Measurements from ENCODE around the gene ANO10. TPM values are rescaled to one million over a fixed set of nuclear protein-coding genes. Genes with fewer than 3 reads are reported as not detected.

ANO10 gene
- total and polyA plus RNA-seq, 8 donors: 3.6 to 202 (median 12.5) TPM

DNA sequence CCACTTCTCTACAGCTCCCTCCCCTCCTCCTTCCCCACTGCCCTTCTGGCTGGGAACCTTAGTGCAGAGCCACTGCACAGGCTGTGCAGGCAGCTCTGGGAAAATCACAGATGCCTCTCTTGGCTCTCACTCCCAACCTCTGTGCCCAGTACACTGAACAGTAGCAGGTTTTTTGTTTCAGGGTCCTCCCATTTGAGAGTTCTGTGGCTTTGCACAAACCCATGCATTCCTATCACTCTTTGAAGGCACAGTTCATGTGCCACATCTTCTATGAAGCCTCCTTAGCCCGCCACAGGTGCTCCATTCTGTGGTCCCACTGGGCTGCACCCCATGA is 231.6 kb downstream of the ANO10 start:
- H3K9me3 ChIP-seq: no peaks in the 10 kb centered on the region
- intact Hi-C loops (cut with DNase I; ENCODE audit: low total_unique reads): no loop called here
- 80 to 100% (median 91%) methylated on average over 1 of the region's 1 CpG for WGBS, 5 donors
- no peak overlapping the region for H3K4me3 ChIP-seq
- peak overlapping the region; percentile 34 to 85 (median 67) for H3K27ac ChIP-seq
- H3K4me1 ChIP-seq: peaks cover 7 to 28% (median 19%) of the 10 kb centered on the region in 4 donors
- no peak for DNase-seq
- TF ChIP-seq, protein P1, sequence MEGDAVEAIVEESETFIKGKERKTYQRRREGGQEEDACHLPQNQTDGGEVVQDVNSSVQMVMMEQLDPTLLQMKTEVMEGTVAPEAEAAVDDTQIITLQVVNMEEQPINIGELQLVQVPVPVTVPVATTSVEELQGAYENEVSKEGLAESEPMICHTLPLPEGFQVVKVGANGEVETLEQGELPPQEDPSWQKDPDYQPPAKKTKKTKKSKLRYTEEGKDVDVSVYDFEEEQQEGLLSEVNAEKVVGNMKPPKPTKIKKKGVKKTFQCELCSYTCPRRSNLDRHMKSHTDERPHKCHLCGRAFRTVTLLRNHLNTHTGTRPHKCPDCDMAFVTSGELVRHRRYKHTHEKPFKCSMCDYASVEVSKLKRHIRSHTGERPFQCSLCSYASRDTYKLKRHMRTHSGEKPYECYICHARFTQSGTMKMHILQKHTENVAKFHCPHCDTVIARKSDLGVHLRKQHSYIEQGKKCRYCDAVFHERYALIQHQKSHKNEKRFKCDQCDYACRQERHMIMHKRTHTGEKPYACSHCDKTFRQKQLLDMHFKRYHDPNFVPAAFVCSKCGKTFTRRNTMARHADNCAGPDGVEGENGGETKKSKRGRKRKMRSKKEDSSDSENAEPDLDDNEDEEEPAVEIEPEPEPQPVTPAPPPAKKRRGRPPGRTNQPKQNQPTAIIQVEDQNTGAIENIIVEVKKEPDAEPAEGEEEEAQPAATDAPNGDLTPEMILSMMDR (IDR thresholded peaks at IDR 0.05): no peak
- no peak for TF ChIP-seq POLR2AphosphoS5 (IDR thresholded peaks at IDR 0.05)
- TF ChIP-seq EP300 (IDR thresholded peaks at IDR 0.05): no peak
- TF ChIP-seq POLR2A (IDR thresholded peaks at IDR 0.05): no peak
- no peaks in the 10 kb centered on the region for H3K36me3 ChIP-seq
- no peaks in the 10 kb centered on the region for H3K27me3 ChIP-seq

DNA sequence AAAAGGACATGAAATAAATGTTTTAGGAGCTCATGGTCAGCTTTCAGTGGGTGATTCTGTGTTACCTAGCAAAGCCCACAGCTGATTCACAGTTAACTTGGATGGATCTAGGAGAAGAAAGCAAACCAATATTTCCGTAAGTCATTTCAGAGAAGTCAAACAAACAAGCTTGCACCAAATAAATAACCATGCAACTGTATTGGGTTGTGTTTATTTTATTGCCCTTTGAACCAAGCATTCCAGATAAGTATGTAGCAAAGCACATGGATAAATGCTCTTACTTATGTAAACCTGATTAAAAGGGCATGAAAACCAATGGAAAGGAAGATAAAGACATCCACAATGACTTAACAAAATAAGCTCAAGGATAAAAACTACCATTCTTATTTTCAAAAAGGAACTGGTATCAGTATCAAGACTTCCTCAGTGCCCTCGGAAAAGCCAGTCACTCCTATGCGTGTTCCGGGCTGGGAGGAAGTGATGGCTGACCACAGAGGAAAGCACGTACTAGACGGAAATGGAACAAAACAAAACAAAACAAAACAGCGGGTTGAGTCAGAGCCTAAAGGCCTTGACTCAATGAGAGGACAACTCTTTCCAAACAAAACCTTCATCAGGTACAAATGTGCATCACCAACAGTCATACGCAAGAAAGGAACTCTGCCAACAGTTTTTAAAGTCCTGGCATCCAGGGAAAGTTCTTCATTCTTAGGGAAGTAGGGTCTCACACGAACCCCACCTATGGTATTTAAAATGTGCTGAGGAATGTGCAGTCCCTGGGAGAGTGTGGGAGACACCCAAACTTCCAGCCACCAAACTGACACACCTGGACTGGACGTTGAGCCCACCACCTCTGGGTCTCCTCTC is 232.2 kb downstream of the ANO10 start:
- TF ChIP-seq POLR2AphosphoS5 (IDR thresholded peaks at IDR 0.05): peak; percentile 9 to 71 (median 57)
- TF ChIP-seq, protein P1 (IDR thresholded peaks at IDR 0.05): no peak
- peak; percentile 57 to 76 for DNase-seq
- Histone ChIP-seq H3K9me3 (no peaks in the 10 kb centered on the region), H3K27me3 (no peaks in the 10 kb centered on the region), H3K36me3 (no peaks in the 10 kb centered on the region), H3K4me3 (no peak overlapping the region), H3K4me1 (peaks cover 7 to 27% (median 19%) of the 10 kb centered on the region in 4 donors), H3K27ac (peak overlapping the region; percentile 34 to 85 (median 67))
- WGBS, 5 donors: 45 to 60% (median 52%) methylated on average over 10 of the region's 10 CpGs
- intact Hi-C loops (cut with DNase I; ENCODE audit: low total_unique reads): no loop called here

DNA sequence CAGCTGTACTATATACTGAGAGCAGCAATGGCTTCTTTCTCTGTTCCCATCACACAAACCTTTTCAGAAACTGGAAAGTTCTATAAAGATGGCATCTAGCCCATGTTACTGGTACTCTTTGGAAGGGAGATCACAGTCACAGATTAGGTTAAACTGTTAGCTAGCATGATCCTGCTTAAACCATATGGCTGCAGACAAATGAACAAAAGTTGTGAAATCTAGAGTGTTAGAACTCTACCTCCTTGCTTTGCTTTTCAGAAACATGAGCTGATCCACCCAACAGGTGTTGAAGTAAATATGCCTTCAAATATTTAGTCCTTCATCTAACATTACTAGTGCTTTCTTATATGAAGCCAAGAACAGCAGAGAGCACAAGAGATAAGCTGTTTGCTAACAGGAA is 232.9 kb downstream of the ANO10 start:
- DNase-seq: no peak

DNA sequence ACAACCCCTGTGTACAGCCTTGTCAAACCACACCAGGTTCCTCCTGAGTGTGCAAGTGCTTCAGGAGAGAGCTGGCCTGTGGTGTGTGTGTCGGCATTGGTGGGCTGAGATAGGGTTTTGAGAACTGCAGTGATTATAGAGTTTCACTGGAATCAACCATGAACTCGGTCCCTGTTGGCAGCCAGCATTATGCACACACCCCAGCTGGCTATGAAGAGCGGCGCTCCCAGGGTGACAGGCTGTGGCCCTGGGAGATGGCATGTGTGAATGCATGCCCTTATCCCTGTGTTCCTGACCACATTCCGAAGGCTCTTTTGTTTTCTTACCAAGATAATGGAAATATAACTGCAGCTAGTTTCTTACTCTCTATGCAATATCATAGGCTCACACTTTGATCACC is 233.6 kb downstream of the ANO10 start:
- peak overlapping the region in 1 of 5 donors; percentile 85 for H3K27ac ChIP-seq
- H3K27me3 ChIP-seq: no peaks in the 10 kb centered on the region
- TF ChIP-seq, protein P1 (IDR thresholded peaks at IDR 0.05): no peak
- TF ChIP-seq EP300 (IDR thresholded peaks at IDR 0.05) (no peak), POLR2AphosphoS5 (IDR thresholded peaks at IDR 0.05) (no peak), POLR2A (IDR thresholded peaks at IDR 0.05) (no peak)
- DNase-seq: no peak
- no peaks in the 10 kb centered on the region for H3K36me3 ChIP-seq
- intact Hi-C loops (cut with DNase I; ENCODE audit: low total_unique reads): no loop called here
- 73 to 89% (median 80%) methylated on average over 5 of the region's 5 CpGs for WGBS, 5 donors
- no peaks in the 10 kb centered on the region for H3K9me3 ChIP-seq
- peaks cover 7 to 25% (median 18%) of the 10 kb centered on the region in 4 donors for H3K4me1 ChIP-seq
- H3K4me3 ChIP-seq: no peak overlapping the region

More for the DNA sequence above, 232.9 kb downstream of the ANO10 start:
- TF ChIP-seq POLR2A (IDR thresholded peaks at IDR 0.05) (no peak), EP300 (IDR thresholded peaks at IDR 0.05) (no peak), POLR2AphosphoS5 (IDR thresholded peaks at IDR 0.05) (no peak)
- TF ChIP-seq, protein P1 (IDR thresholded peaks at IDR 0.05): no peak
- peak overlapping the region in 4 of 5 donors; percentile 67 to 85 (median 68) for H3K27ac ChIP-seq
- no peak overlapping the region for H3K4me3 ChIP-seq
- intact Hi-C loops (cut with DNase I; ENCODE audit: low total_unique reads): no loop called here
- no peaks in the 10 kb centered on the region for H3K27me3 ChIP-seq
- H3K9me3 ChIP-seq: no peaks in the 10 kb centered on the region
- H3K36me3 ChIP-seq: no peaks in the 10 kb centered on the region
- H3K4me1 ChIP-seq: peaks cover 7 to 25% (median 18%) of the 10 kb centered on the region in 4 donors

All from stomach (tissue), 9 donors.